Measurements from ENCODE around the gene SEC62. TPM values are rescaled to one million over a fixed set of nuclear protein-coding genes. Genes with fewer than 3 reads are reported as not detected.

SEC62 gene
- total RNA-seq, 3 donors from 2014 or later (not counting 1 experiment from before 2014, with no cell fraction given): 83.3 to 88.5 (median 86.6) TPM

DNA sequence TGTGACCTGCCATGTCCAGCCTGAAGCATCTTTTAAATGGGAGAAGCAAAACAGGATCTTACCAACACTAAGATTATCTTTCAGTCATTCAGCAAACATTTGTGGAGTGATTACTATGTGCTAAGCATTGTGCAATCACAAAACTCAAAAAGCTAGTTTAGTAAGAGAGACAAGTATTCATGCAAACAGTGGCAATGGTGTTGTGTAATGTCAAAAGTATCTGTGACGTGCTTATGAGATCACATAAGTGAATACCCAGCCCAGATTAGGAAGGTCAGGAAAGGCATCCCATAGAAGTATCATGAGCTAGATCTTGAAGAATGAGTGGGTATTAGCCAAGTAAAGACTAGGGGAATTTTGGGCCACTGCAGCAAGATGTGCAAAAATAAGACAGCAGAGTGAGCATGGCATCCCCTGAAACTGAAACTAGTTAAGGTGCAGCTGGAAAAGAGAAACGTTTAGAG is 32.1 kb downstream of the SEC62 start:
- peaks cover 17% of the 10 kb centered on the region for H3K36me3 ChIP-seq (ENCODE audit: control insufficient read depth, insufficient read depth, low read length)
- intact Hi-C loops (cut with micrococcal nuclease): no loop called here
- Mint-ChIP-seq H3K27me3 (ENCODE audit: low read depth in 2 of 2) (no peaks in the 10 kb centered on the region), H3K4me1 (peaks cover 4 to 5% of the 10 kb centered on the region in 2 donors), H3K27ac (no peak overlapping the region), H3K36me3 (peaks cover 5% of the 10 kb centered on the region), H3K9me3 (no peaks in the 10 kb centered on the region), H3K4me3 (no peak overlapping the region)
- TF ChIP-seq CTCF (IDR thresholded peaks at IDR 0.05): no peak
- no peak overlapping the region for H3K4me3 ChIP-seq (ENCODE audit: low read length)
- ATAC-seq: no peak
- DNase-seq: no peak
- H3K27ac ChIP-seq (ENCODE audit: low read length): no peak overlapping the region
- 49% methylated on average over 2 of the region's 2 CpGs for WGBS (ENCODE audit: insufficient coverage)
- H3K9me3 ChIP-seq (ENCODE audit: control insufficient read depth, insufficient read depth, low read length): no peaks in the 10 kb centered on the region
- H3K4me1 ChIP-seq (ENCODE audit: control insufficient read depth, insufficient read depth, low read length): no peaks in the 10 kb centered on the region
- no peaks in the 10 kb centered on the region for H3K27me3 ChIP-seq (ENCODE audit: control insufficient read depth, insufficient read depth, low read length)

DNA sequence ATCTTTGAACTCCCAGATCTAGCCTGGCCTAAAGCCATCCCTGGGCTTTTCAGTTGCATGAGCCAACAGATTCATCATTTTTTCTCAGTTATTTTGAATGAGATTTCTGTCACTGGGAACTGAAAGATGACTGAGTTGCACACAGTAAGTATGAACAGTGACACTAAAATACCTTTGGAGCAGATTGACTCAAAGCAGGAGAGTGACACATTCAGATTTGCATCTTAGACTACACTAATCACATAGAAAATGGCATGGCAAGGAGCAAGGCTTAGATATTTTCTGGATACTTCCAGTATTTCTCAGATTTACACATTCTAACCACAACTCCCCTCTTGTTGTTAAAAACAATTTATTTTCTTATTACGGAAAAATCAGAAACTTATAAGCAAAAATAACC is 32.8 kb downstream of the SEC62 start:
- Mint-ChIP-seq H3K9me3 (no peaks in the 10 kb centered on the region), H3K4me3 (no peak overlapping the region), H3K4me1 (peaks cover 4 to 5% of the 10 kb centered on the region in 2 donors), H3K36me3 (peaks cover 5% of the 10 kb centered on the region), H3K27me3 (ENCODE audit: low read depth in 2 of 2) (no peaks in the 10 kb centered on the region), H3K27ac (no peak overlapping the region)
- no peak for ATAC-seq
- no peaks in the 10 kb centered on the region for H3K27me3 ChIP-seq (ENCODE audit: control insufficient read depth, insufficient read depth, low read length)
- no CpG with 5 or more reads among the region's 1 CpG for WGBS (ENCODE audit: insufficient coverage)
- no peak for DNase-seq
- no peak overlapping the region for H3K27ac ChIP-seq (ENCODE audit: low read length)
- peaks cover 14% of the 10 kb centered on the region for H3K36me3 ChIP-seq (ENCODE audit: control insufficient read depth, insufficient read depth, low read length)
- H3K4me1 ChIP-seq (ENCODE audit: control insufficient read depth, insufficient read depth, low read length): no peaks in the 10 kb centered on the region
- intact Hi-C loops (cut with micrococcal nuclease): no loop called here
- TF ChIP-seq CTCF (IDR thresholded peaks at IDR 0.05): no peak
- H3K4me3 ChIP-seq (ENCODE audit: low read length): no peak overlapping the region
- H3K9me3 ChIP-seq (ENCODE audit: control insufficient read depth, insufficient read depth, low read length): no peaks in the 10 kb centered on the region

DNA sequence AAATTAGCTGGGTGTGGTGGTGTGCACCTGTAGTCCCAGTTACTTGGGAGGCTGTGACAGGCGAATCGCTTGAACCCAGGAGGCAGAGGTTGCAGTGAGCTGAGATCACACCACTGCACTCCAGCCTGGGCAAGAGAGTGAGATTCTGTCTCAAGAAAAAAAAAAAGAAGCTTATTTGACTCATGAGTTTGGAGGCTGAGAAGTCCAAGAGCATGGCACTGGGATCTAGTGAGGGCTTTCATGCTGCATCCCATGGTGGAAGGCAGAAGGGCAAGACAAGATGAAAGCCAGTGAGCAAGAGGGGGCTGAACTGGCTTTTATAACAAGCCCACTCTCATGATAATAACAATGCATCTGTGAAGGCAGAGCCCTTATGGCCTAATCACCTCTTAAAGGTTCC is 33.4 kb downstream of the SEC62 start:
- 98% methylated on average over 2 of the region's 2 CpGs for WGBS (ENCODE audit: insufficient coverage)

More for the DNA sequence above, 33.4 kb downstream of the SEC62 start:
- ATAC-seq (no peak), DNase-seq (no peak)
- Histone ChIP-seq H3K36me3 (ENCODE audit: control insufficient read depth, insufficient read depth, low read length) (peaks cover 10% of the 10 kb centered on the region), H3K27ac (ENCODE audit: low read length) (no peak overlapping the region), H3K27me3 (ENCODE audit: control insufficient read depth, insufficient read depth, low read length) (no peaks in the 10 kb centered on the region), H3K4me1 (ENCODE audit: control insufficient read depth, insufficient read depth, low read length) (no peaks in the 10 kb centered on the region), H3K9me3 (ENCODE audit: control insufficient read depth, insufficient read depth, low read length) (no peaks in the 10 kb centered on the region), H3K4me3 (ENCODE audit: low read length) (no peak overlapping the region)
- Mint-ChIP-seq H3K4me1 (peaks cover 4 to 5% of the 10 kb centered on the region in 2 donors), H3K27me3 (ENCODE audit: low read depth in 2 of 2) (no peaks in the 10 kb centered on the region), H3K36me3 (peaks cover 5% of the 10 kb centered on the region), H3K9me3 (no peaks in the 10 kb centered on the region), H3K4me3 (no peak overlapping the region), H3K27ac (no peak overlapping the region)
- TF ChIP-seq CTCF (IDR thresholded peaks at IDR 0.05): no peak
- intact Hi-C loops (cut with micrococcal nuclease): no loop called here

Data from natural killer cell (primary cell).